ENCODE data around the gene REX1BD. TPM values are rescaled to one million over a fixed set of nuclear protein-coding genes. Genes with fewer than 3 reads are reported as not detected.

The REX1BD gene
- total and polyA plus RNA-seq, 10 of the 15 experiments (the other 5 are each of a cell fraction or from before 2014, with no cell fraction given): 1.1 to 101 (median 35.0) TPM

GRCh38 chr19:18604820-18605159, 16.2 kb downstream of the REX1BD start:
- Histone ChIP-seq H2AFZ (ENCODE audit: control insufficient read depth, low read depth, low read length) (no peak overlapping the region), H3K9ac (ENCODE audit: control insufficient read depth, insufficient read depth, low read length) (no peak overlapping the region), H3K4me2 (ENCODE audit: control insufficient read depth, insufficient read depth) (no peak overlapping the region), H3K36me3 (ENCODE audit: control insufficient read depth in 2 of 2, insufficient read depth in 2 of 2, low read length in 1 of 2) (no peaks in the 10 kb centered on the region), H3K27ac (ENCODE audit: control insufficient read depth, insufficient read depth) (no peak overlapping the region), H3K27me3 (replicated peaks in 1 of 2; ENCODE audit: control insufficient read depth in 2 of 2, insufficient read depth in 2 of 2, low read length in 1 of 2) (peaks cover 17 to 20% of the 10 kb centered on the region in 2 experiments), H3K9me3 (replicated peaks; ENCODE audit: control insufficient read depth, insufficient read depth, low read length) (no peaks in the 10 kb centered on the region), H4K20me1 (ENCODE audit: control insufficient read depth, insufficient read depth) (no peaks in the 10 kb centered on the region; the same call in none of the 2 replicates), H3K4me3 (no peak overlapping the region), H3K79me2 (ENCODE audit: control insufficient read depth, insufficient read depth, low read length) (no peaks in the 10 kb centered on the region), H3K4me1 (ENCODE audit: control insufficient read depth, insufficient read depth, low read length) (no peaks in the 10 kb centered on the region)
- WGBS (ENCODE audit: insufficient coverage, insufficient replicate concordance, low lambda C conversion rate, missing lambda C conversion rate): 15% methylated on average over 10 of the region's 10 CpGs
- ATAC-seq: no peak
- no peak for DNase-seq (ENCODE audit: low read depth, low spot score)
- no TSS peak for BruUV-seq (replicated peaks)
- RAD21 ChIA-PET (ENCODE audit: unreplicated experiment): no interaction called here
- CTCF ChIA-PET: no interaction called here
- SMC1A ChIA-PET (ENCODE audit: uncharacterized antibody, unreplicated experiment): no interaction called here
- POLR2A ChIA-PET: no interaction called here
- FAIRE-seq: no peak
- TF ChIP-seq MEF2A (IDR thresholded peaks at IDR 0.05; ENCODE audit: insufficient read depth, low read depth, low read length) (no peak), IRF3 (IDR thresholded peaks at IDR 0.05) (no peak), CTCF (IDR thresholded peaks at IDR 0.05 in 2 of 3, conservative IDR thresholded peaks at IDR 0.05 in 1 of 3; ENCODE audit: control insufficient read depth in 2 of 3, extremely low read depth in 1 of 3, insufficient read depth in 1 of 3, low read depth in 3 of 3, low read length in 3 of 3) (no peak), PAX8 (IDR thresholded peaks at IDR 0.05) (no peak), ESRRA (IDR thresholded peaks at IDR 0.05; ENCODE audit: low read length) (no peak), PKNOX1 (IDR thresholded peaks at IDR 0.05) (no peak), NR2C1 (IDR thresholded peaks at IDR 0.05) (no peak), SKIL (IDR thresholded peaks at IDR 0.05; ENCODE audit: low read depth, poor library complexity, severe bottlenecking) (no peak), MEF2B (IDR thresholded peaks at IDR 0.05; ENCODE audit: partially characterized antibody, poor library complexity, severe bottlenecking) (no peak), ATF2 (IDR thresholded peaks at IDR 0.05; ENCODE audit: low read length) (no peak), RAD51 (IDR thresholded peaks at IDR 0.05) (no peak), KLF5 (IDR thresholded peaks at IDR 0.05; ENCODE audit: partially characterized antibody) (no peak), SMAD1 (IDR thresholded peaks at IDR 0.05; ENCODE audit: low read depth, partially characterized antibody) (no peak), MTA3 (IDR thresholded peaks at IDR 0.05; ENCODE audit: borderline replicate concordance, low read length) (no peak), EZH2 (IDR thresholded peaks at IDR 0.05; ENCODE audit: borderline replicate concordance, control insufficient read depth, low read depth, low read length) (no peak), TBL1XR1 (IDR thresholded peaks at IDR 0.05; ENCODE audit: low read depth, low read length) (no peak), LARP7 (IDR thresholded peaks at IDR 0.05) (no peak), SP1 (IDR thresholded peaks at IDR 0.05; ENCODE audit: low read depth, low read length) (no peak), HDAC6 (IDR thresholded peaks at IDR 0.05; ENCODE audit: unreplicated experiment) (no peak)
- intact Hi-C loops (cut with micrococcal nuclease; ENCODE audit: unreplicated experiment): no loop called here
- in situ Hi-C loops (cut with MboI): no loop called here

Measured in GM12878 (cell line).